ENCODE data around the gene ABI3BP. TPM values are rescaled to one million over a fixed set of nuclear protein-coding genes. Genes with fewer than 3 reads are reported as not detected.

ABI3BP gene
- total RNA-seq, 2 experiments from 2014 or later = not detected

GRCh38 chr3:100780071-100780622, 213.1 kb downstream of the ABI3BP start:
- DNase-seq (no peak), ATAC-seq (no peak)
- intact Hi-C loops (cut with micrococcal nuclease) = no loop called here
- ChIA-PET CTCF (no interaction called here), POLR2A (no interaction called here)
- H3K4me1 Mint-ChIP-seq (ENCODE audit: low read depth) = no peaks in the 10 kb centered on the region
- no peak overlapping the region for H3K27ac Mint-ChIP-seq
- no peaks in the 10 kb centered on the region for H3K36me3 Mint-ChIP-seq (ENCODE audit: low read depth)
- TF ChIP-seq, protein P1, sequence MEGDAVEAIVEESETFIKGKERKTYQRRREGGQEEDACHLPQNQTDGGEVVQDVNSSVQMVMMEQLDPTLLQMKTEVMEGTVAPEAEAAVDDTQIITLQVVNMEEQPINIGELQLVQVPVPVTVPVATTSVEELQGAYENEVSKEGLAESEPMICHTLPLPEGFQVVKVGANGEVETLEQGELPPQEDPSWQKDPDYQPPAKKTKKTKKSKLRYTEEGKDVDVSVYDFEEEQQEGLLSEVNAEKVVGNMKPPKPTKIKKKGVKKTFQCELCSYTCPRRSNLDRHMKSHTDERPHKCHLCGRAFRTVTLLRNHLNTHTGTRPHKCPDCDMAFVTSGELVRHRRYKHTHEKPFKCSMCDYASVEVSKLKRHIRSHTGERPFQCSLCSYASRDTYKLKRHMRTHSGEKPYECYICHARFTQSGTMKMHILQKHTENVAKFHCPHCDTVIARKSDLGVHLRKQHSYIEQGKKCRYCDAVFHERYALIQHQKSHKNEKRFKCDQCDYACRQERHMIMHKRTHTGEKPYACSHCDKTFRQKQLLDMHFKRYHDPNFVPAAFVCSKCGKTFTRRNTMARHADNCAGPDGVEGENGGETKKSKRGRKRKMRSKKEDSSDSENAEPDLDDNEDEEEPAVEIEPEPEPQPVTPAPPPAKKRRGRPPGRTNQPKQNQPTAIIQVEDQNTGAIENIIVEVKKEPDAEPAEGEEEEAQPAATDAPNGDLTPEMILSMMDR (IDR thresholded peaks at IDR 0.05) = no peak
- H3K27me3 Mint-ChIP-seq = no peaks in the 10 kb centered on the region
- H3K9me3 Mint-ChIP-seq = no peaks in the 10 kb centered on the region
- H3K4me3 Mint-ChIP-seq = no peak overlapping the region

GRCh38 chr3:100779480-100779879, 213.7 kb downstream of the ABI3BP start:
- ATAC-seq (no peak), DNase-seq (no peak)
- CTCF ChIA-PET = no interaction called here
- no peak overlapping the region for H3K27ac Mint-ChIP-seq
- intact Hi-C loops (cut with micrococcal nuclease) = no loop called here
- no peak overlapping the region for H3K4me3 Mint-ChIP-seq
- no peaks in the 10 kb centered on the region for H3K9me3 Mint-ChIP-seq
- TF ChIP-seq, protein P1 (IDR thresholded peaks at IDR 0.05) = no peak
- POLR2A ChIA-PET = no interaction called here
- H3K27me3 Mint-ChIP-seq = no peaks in the 10 kb centered on the region
- no peaks in the 10 kb centered on the region for H3K36me3 Mint-ChIP-seq (ENCODE audit: low read depth)
- H3K4me1 Mint-ChIP-seq (ENCODE audit: low read depth) = no peaks in the 10 kb centered on the region

- ATAC-seq = no peak
- POLR2A ChIA-PET = no interaction called here
- Mint-ChIP-seq H3K4me1 (ENCODE audit: low read depth) (no peaks in the 10 kb centered on the region), H3K9me3 (peaks cover 3% of the 10 kb centered on the region), H3K36me3 (ENCODE audit: low read depth) (peaks cover 1% of the 10 kb centered on the region), H3K4me3 (no peak overlapping the region), H3K27ac (no peak overlapping the region), H3K27me3 (no peaks in the 10 kb centered on the region)
- no peak for DNase-seq
- intact Hi-C loops (cut with micrococcal nuclease) = no loop called here
- CTCF ChIA-PET = interaction anchor here (0.8 to 1.4 kb wide), 2 partner anchors 16 to 20 kb away, joined by 3 to 6 read pairs; no protein-coding TSS in a partner anchor
- TF ChIP-seq, protein P1 (IDR thresholded peaks at IDR 0.05) = no peak
These were observed 215.9 kb downstream of the ABI3BP start for GRCh38 chr3:100777271-100777670.

GRCh38 chr3:100776746-100777145, 216.5 kb downstream of the ABI3BP start:
- intact Hi-C loops (cut with micrococcal nuclease) = no loop called here

DNA sequence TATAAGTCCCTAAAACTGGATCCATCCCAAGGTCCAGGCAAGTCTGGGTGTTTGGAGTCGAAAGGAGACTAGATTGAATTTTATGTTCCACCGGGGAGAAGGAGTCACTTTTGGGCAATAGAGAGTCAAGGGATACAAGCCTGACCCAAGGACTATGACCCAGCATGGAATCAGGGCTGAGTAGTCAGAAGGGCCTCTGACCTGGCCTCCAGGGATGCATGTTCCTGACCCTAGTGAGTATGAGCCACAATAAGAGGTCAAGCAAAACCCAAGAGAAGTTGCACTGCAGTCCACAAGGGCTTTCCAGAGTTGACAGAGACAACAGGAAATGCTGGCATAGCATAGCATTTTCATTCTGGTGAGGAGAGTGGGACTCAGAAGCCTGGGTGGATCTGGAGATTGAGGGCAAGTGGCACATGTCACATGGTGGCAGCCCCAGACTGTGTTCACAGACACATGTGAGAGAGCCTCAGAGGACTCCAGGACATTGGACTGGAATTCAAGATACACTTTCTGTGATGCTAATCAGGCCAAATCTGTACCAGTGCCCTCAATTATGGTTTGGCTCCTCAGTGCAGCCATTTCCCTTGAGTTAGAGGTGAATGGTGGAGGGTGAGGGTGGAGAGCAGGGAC, 217.0 kb downstream of the ABI3BP start:
- ATAC-seq = no peak

More at GRCh38 chr3:100776746-100777145, 216.5 kb downstream of the ABI3BP start:
- no peak overlapping the region for H3K27ac Mint-ChIP-seq
- no peaks in the 10 kb centered on the region for H3K27me3 Mint-ChIP-seq
- H3K36me3 Mint-ChIP-seq (ENCODE audit: low read depth) = peaks cover 1% of the 10 kb centered on the region
- peaks cover 3% of the 10 kb centered on the region for H3K9me3 Mint-ChIP-seq
- ChIA-PET CTCF (interaction anchor here (1.0 to 1.4 kb wide), 2 partner anchors 20 to 305 kb away, joined by 3 to 6 read pairs; no protein-coding TSS in a partner anchor), POLR2A (no interaction called here)
- peak; percentile 14 for DNase-seq
- no peak overlapping the region for H3K4me3 Mint-ChIP-seq
- H3K4me1 Mint-ChIP-seq (ENCODE audit: low read depth) = no peaks in the 10 kb centered on the region
- no peak for ATAC-seq
- TF ChIP-seq, protein P1 (IDR thresholded peaks at IDR 0.05) = no peak

More for the DNA sequence above, 217.0 kb downstream of the ABI3BP start:
- no peak for DNase-seq
- Mint-ChIP-seq H3K4me3 (no peak overlapping the region), H3K27me3 (no peaks in the 10 kb centered on the region), H3K36me3 (ENCODE audit: low read depth) (peaks cover 1% of the 10 kb centered on the region), H3K9me3 (peaks cover 3% of the 10 kb centered on the region), H3K27ac (no peak overlapping the region), H3K4me1 (ENCODE audit: low read depth) (no peaks in the 10 kb centered on the region)
- ChIA-PET CTCF (interaction anchor here (1.0 to 1.4 kb wide), 2 partner anchors 21 to 306 kb away, joined by 3 to 6 read pairs; no protein-coding TSS in a partner anchor), POLR2A (no interaction called here)
- intact Hi-C loops (cut with micrococcal nuclease) = no loop called here
- TF ChIP-seq, protein P1 (IDR thresholded peaks at IDR 0.05) = no peak
